Activated effector memory CD4-positive, alpha-beta T cell treated with anti-CD3 and anti-CD28 coated beads, Interleukin-2, amount 50 U/mL, for 16 hours (primary cell): ENCODE measurements around the gene ZSCAN10.
A peak's percentile ranks its signal among the peaks of the same experiment; 100 is the strongest.
"Not testable (repeated sequence)": the region's sequence is repeated elsewhere in the genome, so short reads cannot be mapped to it uniquely, and the experiment has no call there.

Experiments used
- DNase-seq: peaks from one replicate; pipeline ENCODE4 v3.0.0-alpha.2; 2020

Gene ZSCAN10

DNA sequence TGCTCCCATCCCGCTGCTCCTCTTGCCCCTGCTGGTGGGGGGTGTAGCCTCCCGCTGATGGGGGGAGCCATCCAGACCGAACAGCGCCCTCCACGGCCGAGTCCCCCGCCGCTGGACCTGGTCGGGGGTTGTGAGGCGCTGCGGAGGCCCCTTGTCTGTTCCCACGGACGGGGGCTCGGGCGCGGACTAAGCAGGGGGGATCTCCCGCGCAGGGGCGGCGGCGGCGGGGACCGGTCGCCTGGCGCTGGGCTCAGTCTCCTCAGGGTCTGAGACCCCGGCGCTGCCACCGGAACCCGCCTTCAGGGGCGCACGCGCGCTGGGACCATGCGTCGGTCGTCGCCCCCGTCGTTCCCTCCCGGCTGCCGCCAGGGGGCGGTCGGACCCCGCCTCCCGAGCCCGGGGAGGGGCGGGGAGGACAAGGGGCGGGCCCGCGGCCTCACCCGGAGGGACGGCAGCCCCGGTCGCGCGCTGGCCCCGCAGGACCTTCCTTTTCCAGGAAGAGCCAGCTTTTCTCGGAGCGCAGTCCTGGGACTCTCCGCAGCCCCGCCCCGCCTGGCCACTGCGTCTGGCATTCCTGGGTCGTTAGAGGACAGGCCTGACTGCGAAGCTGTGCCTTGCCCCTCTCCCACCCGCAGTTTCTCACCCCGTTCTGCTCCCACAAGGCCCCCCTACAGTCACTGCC lies 39.9 kb downstream of the ZSCAN10 start:
- DNase-seq, result peak; percentile 95

DNA sequence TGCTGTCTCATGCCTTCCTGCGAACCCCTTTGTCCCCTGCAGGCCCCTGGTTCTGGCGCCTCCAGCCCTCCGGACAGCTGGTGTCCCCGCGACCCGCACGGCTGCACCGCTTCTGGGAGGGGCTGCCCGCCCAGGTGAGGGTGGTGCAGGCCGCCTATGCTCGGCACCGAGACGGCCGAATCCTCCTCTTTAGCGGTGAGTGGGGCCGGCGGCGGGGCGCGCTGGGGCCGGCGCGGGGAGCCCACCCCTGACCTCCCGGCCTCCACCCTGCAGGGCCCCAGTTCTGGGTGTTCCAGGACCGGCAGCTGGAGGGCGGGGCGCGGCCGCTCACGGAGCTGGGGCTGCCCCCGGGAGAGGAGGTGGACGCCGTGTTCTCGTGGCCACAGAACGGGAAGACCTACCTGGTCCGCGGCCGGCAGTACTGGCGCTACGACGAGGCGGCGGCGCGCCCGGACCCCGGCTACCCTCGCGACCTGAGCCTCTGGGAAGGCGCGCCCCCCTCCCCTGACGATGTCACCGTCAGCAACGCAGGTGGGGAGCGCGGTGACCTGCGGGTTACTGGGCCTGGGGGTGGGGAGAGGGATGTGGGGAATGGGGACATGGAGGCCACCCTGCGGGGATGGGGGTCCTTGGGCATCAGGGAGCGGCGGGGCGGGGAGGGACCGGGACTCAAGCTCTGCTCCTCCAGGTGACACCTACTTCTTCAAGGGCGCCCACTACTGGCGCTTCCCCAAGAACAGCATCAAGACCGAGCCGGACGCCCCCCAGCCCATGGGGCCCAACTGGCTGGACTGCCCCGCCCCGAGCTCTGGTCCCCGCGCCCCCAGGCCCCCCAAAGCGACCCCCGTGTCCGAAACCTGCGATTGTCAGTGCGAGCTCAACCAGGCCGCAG lies 40.7 kb downstream of the ZSCAN10 start:
- DNase-seq, result peak; percentile 86

DNA sequence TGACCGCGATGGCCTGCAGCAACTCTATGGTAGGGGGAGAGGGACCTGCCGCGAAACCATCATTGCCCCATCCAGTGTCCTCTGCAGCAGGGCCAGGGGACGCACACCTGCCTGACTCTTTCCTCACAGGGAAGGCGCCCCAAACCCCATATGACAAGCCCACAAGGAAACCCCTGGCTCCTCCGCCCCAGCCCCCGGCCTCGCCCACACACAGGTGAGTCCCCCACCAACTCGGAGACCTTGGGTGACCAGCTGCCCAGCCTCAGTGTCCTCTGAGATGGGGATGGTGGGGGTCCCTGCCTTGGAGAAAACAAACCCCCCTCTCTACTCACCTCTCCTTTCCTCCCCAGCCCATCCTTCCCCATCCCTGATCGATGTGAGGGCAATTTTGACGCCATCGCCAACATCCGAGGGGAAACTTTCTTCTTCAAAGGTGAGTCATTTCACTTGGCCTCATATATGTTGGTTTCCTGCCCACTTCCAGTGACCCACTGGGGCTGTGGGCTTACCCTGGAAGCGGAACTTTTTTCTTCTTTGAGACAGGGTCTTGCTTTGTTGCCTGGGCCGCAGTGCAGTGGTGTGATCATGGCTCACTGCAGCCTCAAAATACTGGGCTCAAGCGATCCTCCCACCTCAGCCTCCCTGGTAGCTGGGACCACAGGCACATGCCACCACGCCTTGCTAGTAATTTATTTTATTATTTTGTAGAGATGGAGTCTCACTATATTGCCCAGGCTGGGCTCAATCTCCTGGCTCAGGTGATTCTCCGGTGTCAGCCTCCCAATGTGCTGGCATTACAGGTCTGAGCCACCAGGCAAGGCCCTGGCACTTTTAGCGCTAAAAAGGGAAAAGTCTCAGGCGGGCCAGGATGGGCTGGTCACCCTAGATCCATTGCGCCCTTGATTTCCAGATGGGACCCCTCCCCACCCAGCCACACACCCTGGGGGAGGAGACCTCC lies 41.6 kb downstream of the ZSCAN10 start:
- DNase-seq, result no peak

DNA sequence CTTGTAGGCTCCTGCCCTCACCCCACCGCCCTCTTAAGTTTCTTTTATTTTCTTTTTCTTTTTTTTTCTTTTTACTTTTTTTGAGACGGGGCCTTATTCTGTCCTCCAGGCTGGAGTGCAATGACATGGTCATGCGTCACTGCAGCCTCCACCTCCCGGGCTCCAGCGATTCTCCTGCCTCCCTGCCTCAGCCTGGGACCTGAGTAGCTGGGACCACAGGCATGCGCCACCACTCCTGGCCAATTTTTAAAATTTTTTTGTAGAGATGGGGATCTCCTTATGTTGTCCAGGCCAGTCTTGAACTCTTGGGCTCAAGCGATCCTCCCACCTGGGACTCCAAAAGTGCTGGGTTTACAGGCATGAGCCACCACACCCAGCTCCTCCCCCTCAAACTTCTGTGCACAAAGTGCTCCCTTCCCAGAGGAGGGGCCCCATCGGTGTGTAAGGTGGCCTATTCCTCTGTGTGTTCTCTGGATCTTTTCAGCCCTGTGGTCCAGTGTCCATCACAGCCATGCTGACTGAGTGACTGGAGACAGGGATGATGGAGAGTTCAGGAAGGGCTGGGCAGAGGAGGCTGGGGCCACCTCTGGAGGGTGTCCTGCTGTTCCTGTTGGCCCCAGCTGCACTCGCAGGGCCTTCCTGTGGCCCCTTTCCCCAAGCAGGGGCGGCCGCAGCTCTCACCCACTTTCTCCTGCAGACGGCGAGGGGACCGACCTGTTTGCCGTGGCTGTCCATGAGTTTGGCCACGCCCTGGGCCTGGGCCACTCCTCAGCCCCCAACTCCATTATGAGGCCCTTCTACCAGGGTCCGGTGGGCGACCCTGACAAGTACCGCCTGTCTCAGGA lies 42.5 kb downstream of the ZSCAN10 start:
- DNase-seq, result no peak

DNA sequence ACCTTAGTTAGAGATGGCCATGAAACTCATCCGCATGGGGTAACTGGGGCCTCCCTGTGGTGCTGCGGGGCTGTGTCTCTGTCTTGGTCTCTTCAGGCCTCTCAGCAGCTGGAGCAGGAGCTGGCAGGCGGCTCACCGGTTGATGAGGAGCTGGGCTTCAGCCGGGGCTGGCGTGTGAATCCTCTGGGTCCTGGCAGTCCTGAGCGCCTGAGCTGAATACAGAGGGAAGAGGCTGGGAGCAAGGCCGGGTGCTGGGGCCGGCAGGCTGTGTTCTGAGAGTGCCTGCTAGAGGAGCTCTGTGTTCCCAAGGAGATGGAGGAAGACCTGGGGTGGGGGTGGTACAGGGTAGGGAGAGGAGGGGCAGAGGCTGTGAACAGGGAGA lies 43.4 kb downstream of the ZSCAN10 start:
- not testable (repeated sequence) for DNase-seq

DNA sequence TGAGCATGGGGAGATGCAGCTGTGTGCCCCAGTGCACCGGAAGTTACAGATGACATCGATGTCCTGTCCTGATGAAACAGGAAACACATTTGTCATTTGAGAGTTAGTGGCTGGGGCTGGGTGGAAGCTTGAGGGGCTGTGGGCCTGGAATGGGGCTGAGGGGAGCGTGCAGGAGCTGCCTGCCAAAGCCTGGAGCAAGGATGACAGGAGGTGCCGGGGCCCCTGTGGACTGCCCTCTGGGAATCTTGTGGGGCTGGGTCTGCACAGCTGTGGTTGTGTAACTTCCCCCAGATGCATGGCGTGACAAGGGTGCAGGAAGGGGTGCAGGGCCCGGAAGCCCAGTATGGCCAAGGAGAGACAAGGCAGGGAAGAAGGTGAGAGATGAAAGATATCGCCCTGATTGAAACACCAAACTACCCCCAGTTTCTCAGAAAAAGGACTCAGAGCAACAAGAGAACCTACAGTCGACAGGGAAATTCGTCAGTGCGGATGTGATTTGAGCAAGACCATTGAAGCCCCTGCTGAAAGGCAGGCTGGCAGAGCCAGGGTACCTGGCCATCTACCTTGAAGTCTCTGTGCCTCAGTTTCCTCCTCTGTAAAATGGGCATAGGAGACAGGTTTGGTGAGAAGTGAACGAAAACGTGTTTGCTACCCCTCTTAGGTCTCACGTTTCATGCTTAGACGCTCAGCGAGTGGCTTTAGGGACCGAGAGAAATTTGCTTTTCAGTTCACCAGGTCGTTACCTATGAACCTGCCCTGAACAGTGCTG lies 43.9 kb downstream of the ZSCAN10 start:
- DNase-seq, result no peak

DNA sequence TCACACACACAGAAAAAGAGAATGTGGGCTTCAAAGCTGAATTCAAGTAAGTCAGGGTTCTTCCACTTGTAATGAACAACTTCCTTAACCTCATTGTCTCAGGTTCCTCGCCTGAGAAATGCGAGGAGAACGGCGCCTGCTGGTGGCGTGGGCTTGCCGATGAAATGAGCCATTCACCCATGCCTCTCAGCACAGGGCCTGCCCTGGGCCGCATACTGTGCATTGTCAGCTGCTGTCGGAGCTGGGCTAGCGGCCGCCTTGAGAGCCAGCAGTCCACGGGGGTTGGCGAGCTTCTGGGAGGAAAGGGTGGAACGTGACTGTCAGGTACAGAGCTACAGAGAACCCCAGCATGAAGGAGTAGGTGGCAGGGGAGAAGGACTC lies 45.8 kb downstream of the ZSCAN10 start:
- not testable (repeated sequence) for DNase-seq

DNA sequence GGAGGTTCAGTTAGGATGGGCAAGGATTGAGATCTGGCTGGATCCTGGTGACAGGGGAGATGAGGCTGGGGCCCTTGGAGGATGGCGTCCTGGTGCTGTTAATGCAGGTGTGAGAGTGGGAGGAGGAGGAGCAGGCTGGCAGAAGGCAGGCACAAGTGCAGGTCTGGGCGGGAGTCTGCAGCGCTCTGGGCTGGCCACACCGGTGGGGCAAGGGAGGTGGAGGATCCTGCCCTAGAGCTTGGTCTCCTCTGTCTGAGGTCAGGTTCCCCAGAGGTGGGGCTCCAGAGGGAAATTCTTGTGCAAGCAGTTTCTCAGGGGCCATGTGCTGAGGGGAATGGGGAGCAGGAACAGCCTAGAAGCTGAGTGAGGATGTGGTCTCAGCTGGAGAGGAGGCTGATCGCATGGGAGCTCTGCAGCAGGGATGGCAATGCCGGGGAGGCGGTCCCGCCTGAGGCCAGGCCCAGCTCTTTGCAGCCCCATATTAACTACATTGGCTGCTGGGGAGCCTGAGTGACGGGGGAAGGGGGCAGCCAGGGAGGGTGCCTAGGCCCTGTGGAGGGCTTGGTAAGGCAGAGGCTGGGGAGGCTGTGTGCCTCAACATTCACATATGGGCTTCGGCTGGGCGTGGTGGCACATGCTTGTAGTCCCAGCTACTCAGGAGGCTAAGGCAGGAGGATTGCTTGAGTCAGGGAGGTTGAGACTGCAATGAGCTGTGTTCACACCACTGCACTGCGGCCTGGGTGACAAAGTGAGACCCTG lies 46.3 kb downstream of the ZSCAN10 start:
- DNase-seq, result not testable (repeated sequence)

DNA sequence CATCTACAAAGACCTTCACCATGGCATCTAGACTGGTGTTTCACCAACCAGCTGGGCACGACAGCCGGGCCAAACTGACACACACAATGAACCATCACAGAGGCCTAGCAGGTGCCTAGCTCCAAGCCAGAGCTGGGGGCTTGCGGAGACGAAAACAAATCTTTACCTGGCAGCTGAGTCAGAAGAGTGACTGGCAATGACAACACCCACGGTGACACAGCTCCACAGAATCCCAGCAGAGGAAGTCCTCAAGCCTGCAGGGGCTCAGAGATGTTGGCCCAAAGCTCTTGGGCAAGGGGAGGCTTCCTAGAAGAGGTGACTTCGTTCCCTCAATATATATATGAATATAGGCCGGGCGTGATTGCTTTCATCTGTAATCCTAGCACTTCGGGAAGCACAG lies 47.6 kb downstream of the ZSCAN10 start:
- DNase-seq, result no peak

DNA sequence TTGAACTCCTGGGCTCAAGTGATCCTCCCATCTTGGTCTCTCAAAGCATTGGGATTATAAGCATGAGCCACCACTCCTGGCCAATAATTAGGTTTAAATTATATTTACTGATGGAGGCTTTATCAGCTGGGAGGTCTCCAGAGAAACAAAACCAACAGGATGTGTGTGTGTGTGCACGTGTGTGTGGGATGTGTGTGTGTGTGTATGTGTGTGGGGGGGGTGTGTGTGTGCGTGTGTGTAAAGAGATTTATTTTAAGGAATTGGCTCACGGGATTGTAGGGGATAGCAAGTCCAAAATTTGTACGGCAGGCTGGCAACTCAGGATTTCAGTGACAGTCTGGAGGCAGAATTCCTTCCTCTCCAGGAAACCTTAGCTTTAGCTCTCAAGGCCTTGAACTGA lies 48.1 kb downstream of the ZSCAN10 start:
- DNase-seq, result no peak

DNA sequence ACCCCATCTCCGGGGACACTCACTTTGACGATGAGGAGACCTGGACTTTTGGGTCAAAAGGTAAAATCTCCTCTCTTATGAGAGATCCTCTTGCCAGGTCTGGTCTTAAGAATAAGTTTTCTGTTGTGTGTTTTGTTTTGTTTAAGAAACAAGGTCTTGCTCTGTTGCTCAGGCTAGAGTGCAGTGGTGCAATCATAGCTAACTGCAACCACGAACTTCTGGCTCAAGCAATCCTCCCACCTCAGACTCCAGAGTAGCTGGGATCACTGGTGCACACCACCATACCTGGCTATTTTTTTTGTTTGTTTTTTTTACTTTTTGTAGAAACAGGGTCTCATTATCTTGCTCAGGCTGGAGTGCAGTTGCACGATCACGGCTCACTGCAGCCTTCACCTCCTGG lies 48.6 kb downstream of the ZSCAN10 start:
- DNase-seq, result no peak

DNA sequence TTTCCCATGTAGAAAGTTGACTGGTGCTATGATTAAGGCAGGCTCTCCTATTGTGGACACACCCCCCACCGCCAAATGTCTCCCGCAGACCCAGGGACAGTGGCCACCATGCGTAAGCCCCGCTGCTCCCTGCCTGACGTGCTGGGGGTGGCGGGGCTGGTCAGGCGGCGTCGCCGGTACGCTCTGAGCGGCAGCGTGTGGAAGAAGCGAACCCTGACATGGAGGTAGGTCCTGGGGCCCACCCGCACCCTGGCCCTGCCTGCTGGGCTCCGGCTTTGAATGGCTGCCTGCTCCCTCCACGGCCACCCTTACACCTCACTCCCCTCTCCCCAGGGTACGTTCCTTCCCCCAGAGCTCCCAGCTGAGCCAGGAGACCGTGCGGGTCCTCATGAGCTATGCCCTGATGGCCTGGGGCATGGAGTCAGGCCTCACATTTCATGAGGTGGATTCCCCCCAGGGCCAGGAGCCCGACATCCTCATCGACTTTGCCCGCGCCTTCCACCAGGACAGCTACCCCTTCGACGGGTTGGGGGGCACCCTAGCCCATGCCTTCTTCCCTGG lies 49.1 kb downstream of the ZSCAN10 start:
- no peak for DNase-seq

DNA sequence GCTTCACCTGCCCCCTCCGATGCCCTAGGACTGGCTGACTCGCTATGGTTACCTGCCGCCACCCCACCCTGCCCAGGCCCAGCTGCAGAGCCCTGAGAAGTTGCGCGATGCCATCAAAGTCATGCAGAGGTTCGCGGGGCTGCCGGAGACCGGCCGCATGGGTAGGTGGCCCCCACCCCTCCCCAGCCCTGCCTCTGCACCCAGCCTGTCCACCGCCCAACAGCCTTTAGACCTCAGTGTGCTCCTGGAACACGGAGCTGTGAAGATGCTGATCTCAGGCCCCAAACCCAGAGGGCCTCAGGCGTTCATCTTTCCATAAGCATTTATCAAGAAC lies 51.7 kb downstream of the ZSCAN10 start:
- DNase-seq, result no peak

DNA sequence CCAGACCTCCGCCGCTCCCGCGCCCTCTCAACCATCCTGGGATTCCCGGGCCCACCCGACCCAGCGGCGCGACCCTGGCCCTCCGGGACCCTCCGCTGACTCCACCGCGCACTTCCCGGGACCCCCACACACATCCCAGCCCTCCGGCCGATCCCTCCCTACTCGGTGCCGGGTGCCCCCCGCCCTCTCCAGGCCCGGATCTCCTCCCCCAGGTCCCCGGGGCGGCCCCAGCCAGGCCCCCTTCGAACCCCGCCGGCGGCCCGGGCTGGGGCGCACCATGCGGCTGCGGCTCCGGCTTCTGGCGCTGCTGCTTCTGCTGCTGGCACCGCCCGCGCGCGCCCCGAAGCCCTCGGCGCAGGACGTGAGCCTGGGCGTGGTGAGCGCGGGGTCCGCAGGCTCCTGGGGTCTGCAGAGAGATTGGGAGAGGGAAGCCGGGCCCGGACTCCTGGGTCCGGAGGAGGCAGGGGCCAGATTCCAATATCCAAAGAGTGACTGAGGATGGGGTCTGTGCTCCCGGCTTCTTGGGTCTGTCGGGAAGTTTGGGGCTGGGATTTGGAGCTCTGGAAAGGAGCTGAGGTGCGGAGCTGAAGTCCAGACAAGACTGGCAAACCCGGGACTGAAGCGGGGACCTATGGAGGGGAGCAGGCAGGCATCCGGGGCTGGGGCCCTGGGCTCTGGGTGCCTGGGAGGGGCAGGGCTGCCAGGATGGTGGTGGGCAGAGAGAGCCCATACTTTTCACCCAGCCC lies 52.3 kb downstream of the ZSCAN10 start:
- no peak for DNase-seq

DNA sequence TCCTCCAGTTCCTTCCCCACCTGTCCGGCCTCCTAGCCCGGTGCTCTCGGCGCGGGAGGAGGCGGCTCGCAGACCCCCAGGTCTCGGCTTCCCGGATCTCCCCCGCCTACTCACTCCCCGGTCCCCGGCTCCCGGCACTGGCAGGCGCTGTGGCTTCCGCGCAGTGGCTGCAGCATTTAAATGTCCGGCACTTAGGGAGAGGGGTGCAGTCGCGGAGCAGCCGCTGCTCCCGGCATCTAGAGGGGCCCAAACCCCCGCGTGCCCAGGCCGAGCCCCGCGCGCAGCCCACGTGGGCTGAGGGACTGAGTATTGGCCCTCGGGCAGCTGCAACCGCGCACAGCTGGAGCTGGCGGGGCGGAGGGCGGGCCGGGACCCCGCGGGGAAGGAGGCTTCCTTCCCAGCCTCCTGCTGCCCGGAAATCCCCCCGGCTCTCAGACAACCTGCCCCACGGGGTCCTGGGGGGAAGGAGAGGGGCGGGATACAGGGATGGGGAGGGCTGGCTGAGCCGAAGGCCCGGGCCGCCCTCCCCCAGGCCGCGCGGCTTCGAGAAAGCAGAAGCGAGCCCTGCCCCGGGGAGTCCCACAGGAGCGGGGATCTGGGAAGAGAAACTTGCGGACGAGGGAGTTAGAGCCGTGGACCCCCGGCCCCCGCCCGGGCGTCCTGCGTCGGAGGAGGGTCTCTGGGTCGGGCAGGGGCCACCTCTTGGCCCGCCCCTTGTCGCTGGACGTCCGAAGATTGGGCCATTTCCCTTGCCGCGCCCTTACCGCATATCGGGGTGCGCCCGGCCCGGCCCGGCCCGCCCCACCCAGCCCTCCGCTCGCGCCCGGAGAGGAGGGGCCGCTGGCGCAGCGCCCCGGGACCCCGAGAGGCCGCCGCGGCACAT lies 53.1 kb downstream of the ZSCAN10 start, which contains the start of gene MMP25:
TSS of gene MMP25 (plus strand) at position 804 of the 883 bp plus-strand sequence. CDS start 357 bp downstream, outside the sequence.
- DNase-seq, result no peak

DNA sequence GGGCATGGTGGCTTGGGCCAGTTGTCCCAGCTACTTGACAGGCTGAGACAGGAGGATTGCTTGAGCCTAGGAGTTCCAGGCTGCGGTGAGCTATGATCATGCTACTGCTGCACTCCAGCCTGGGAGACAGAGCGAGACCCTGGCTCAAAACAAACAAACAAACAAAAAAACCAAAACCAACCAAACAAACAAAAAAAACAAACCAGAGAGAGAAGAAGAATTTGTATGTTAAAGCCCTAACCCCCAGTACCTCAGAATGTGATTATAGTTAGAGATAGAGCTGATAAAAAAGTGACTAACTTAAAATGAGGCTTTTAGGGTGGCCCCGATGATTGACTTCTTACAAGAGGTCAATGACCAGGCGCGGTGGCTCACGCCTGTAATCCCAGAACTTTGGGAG lies 54.4 kb downstream of the ZSCAN10 start:
- no peak for DNase-seq

DNA sequence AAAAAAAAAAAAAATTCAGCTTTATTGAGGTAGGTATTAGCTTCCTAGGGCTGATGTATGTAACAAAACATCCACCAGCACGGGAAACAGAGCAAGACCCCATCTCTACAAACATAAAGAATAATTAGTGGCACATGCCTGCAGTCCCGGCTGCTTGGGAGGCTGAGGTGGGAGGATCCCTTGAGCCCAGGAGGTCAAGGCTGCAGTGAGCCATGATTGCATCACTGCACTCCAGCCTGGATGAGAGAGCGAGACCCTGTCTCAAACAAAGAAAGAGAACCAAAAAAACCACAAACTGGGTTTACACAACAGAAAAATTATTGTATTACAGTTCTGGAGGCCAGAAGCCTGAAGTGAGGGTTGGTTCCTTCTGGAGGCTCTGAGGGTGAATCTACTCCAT lies 56.7 kb downstream of the ZSCAN10 start:
- no peak for DNase-seq

DNA sequence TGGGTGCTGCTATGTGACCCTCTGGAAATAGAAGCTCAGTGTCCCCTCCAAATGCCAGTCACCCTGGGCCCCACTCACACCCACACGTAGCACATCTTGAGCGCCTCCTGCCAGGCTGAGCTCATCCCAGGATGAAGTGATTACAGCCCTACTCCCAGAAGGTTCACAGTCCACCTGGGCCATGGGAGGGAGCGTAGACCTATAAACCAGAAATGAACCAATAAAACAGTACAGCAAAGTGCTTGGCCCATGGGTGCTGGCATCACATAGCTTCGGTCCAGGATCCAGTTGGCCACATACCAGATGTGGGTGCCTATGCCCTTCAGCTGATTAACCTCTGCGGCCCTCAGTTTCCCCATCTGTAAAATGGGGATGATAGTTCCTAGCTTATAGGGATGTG lies 60.2 kb downstream of the ZSCAN10 start:
- DNase-seq, result no peak
